B cell (primary cell): ENCODE data around the gene CNKSR3. TPM values are rescaled to one million over a fixed set of nuclear protein-coding genes. Genes with fewer than 3 reads are reported as not detected.

Experiments
- ATAC-seq: fragments of 200-7000 bp; cut with Tn5 transposase; one replicate; pipeline ENCODE4 v1.10.0; 2021; ENCODE audit warnings: low read depth, mild to moderate bottlenecking, moderate number of reproducible peaks, moderate library complexity
- CTCF ChIA-PET: fragments of 350-600 bp; sonication (Branson Sonifier 250); formaldehyde crosslinking; loops from one replicate; lab custom pipeline; 2021; ENCODE audit warnings: antibody characterized with exemption, inconsistent platforms; lab: Charles Lee
- POLR2A ChIA-PET: fragments of 350-600 bp; sonication (Branson Sonifier 250); formaldehyde crosslinking; loops from one replicate; lab custom pipeline; 2021; ENCODE audit warnings: antibody characterized with exemption; lab: Charles Lee
- DNase-seq: peaks from one replicate; pipeline ENCODE4 v3.0.0; 2013
- H2AFZ ChIP-seq: 2 replicates; pipeline ENCODE4 v1.6.1; 2012; ENCODE audit warnings: mild to moderate bottlenecking, low read depth, low read length; ENCODE audit not compliant: insufficient read depth, poor library complexity, severe bottlenecking
- H3K27ac ChIP-seq, 2 donors: 1 replicate in 1 of 2; 2 replicates in 1 of 2; pipeline ENCODE4 v1.5.1; 2012 to 2013; ENCODE audit warnings: low read length in 2 of 2, mild to moderate bottlenecking in 2 of 2, moderate library complexity in 1 of 2
- H3K27me3 ChIP-seq, 4 experiments: fragments of 200-600 bp in 1 of 4; sonication (generic) in 1 of 4; replicated peaks in 1 of 4; 1 replicate in 2 of 4; 2 replicates in 2 of 4; pipeline versions ENCODE4 v1.6.1 to v1.7.0; 2013 to 2016; ENCODE audit warnings: low read length in 3 of 4, mild to moderate bottlenecking in 2 of 4, mixed read lengths in 1 of 4, moderate library complexity in 1 of 4; ENCODE audit not compliant: insufficient read depth in 4 of 4, control insufficient read depth in 3 of 4; ENCODE audit errors: control extremely low read depth in 1 of 4
- H3K36me3 ChIP-seq, 2 experiments: replicated peaks in 1 of 2; 1 replicate in 1 of 2; 2 replicates in 1 of 2; pipeline versions ENCODE4 v1.6.1 to v1.7.1; 2013; ENCODE audit warnings: low read length in 1 of 2; ENCODE audit not compliant: insufficient read depth in 2 of 2, control insufficient read depth in 1 of 2; ENCODE audit errors: control extremely low read depth in 1 of 2, extremely low read depth in 1 of 2
- H3K4me1 ChIP-seq, 2 donors: fragments of 200-600 bp in 1 of 2; sonication (generic) in 1 of 2; 1 replicate in 1 of 2; 2 replicates in 1 of 2; pipeline versions ENCODE4 v1.5.1 to v1.6.1; 2013 to 2017; ENCODE audit warnings: low read length in 2 of 2; ENCODE audit not compliant: control insufficient read depth in 2 of 2, insufficient read depth in 2 of 2
- H3K4me2 ChIP-seq: replicated peaks from 2 replicates; pipeline ENCODE3; 2012; ENCODE audit warnings: mild to moderate bottlenecking, low read depth, low read length; ENCODE audit not compliant: poor library complexity, severe bottlenecking
- H3K4me3 ChIP-seq, 5 experiments: fragments of 200-600 bp in 1 of 5; sonication (generic) in 1 of 5; 1 replicate in 3 of 5; 2 replicates in 2 of 5; pipeline versions ENCODE4 v1.5.1 to v1.7.0; 2011 to 2016; ENCODE audit warnings: low read length in 4 of 5, mild to moderate bottlenecking in 4 of 5, low read depth in 2 of 5, control low read depth in 1 of 5, moderate library complexity in 1 of 5; ENCODE audit not compliant: insufficient read depth in 1 of 5; ENCODE audit errors: control extremely low read depth in 1 of 5, extremely low read depth in 1 of 5
- H3K79me2 ChIP-seq: fragments of 200-600 bp; sonication (generic); one replicate; pipeline ENCODE4 v1.6.0; 2016; ENCODE audit warnings: low read length; ENCODE audit not compliant: control insufficient read depth, insufficient read depth
- H3K9ac ChIP-seq: fragments of 200-600 bp; sonication (generic); 2 replicates; pipeline ENCODE4 v1.6.1; 2017; ENCODE audit warnings: mild to moderate bottlenecking, low read length, moderate library complexity
- H3K9me3 ChIP-seq, 3 donors: one replicate each; pipeline versions ENCODE4 v1.6.1 to v1.7.1; 2013; ENCODE audit warnings: low read length in 2 of 3; ENCODE audit not compliant: control insufficient read depth in 2 of 3, insufficient read depth in 1 of 3; ENCODE audit errors: control extremely low read depth in 1 of 3
- H4K20me1 ChIP-seq: 2 replicates; pipeline ENCODE4 v1.6.0; 2012; ENCODE audit warnings: mild to moderate bottlenecking, low read length; ENCODE audit not compliant: insufficient read depth, control insufficient read depth, poor library complexity, severe bottlenecking
- H3K27ac Mint-ChIP-seq: one replicate; pipeline ENCODE4 v1.8.0; 2021; ENCODE audit warnings: mixed read lengths
- H3K27me3 Mint-ChIP-seq: one replicate; pipeline ENCODE4 v1.8.0; 2021; ENCODE audit warnings: mixed read lengths
- H3K4me1 Mint-ChIP-seq: one replicate; pipeline ENCODE4 v1.8.0; 2021; ENCODE audit warnings: mixed read lengths
- H3K4me3 Mint-ChIP-seq: one replicate; pipeline ENCODE4 v1.8.0; 2021; ENCODE audit warnings: mixed read lengths
- H3K9me3 Mint-ChIP-seq: one replicate; pipeline ENCODE4 v1.8.0; 2022; ENCODE audit warnings: mixed read lengths; ENCODE audit not compliant: insufficient read depth
- EZH2 ChIP-seq: IDR thresholded peaks from 2 replicates; pipeline ENCODE4 v1.6.1; 2012; ENCODE audit warnings: borderline replicate concordance, low read depth, mild to moderate bottlenecking, moderate library complexity, low read length; ENCODE audit not compliant: insufficient read depth, poor library complexity, severe bottlenecking
- WGBS: methylation state at CpG from one replicate; pipeline ENCODE4 v1.1.5; 2013; ENCODE audit warnings: missing lambda C conversion rate; ENCODE audit not compliant: insufficient coverage; 5-methylcytosine and 5-hydroxymethylcytosine counted together
- intact Hi-C: fragments of 100-400 bp; cut with micrococcal nuclease; formaldehyde crosslinking; loops from one replicate; pipeline ENCODE4 v1.10.0; 2022
- polyA plus RNA-seq: library from polyadenylated mRNA; depleted of rRNA; stranded (reverse); fragments of >200 nt; gene quantifications from 2 replicates; pipeline ENCODE4 v1.2.3, GENCODE V29; 2012
- total RNA-seq, 2 donors: library from RNA; stranded (reverse); fragments of 120-200 nt in 1 of 2; gene quantifications; 1 replicate in 1 of 2; 2 replicates in 1 of 2; pipeline versions ENCODE4 v1.2.3 to v1.2.4, GENCODE V29; 2013 to 2022
- TF ChIP-seq, protein P1 (sequence below): fragments of 200-600 bp; IDR thresholded peaks from one replicate; pipeline ENCODE4 v1.8.0; 2022; ENCODE audit warnings: antibody characterized with exemption, mild to moderate bottlenecking

Gene CNKSR3
- total and polyA plus RNA-seq, 2 donors (not counting 1 experiment from before 2014, with no cell fraction given), result not detected

DNA sequence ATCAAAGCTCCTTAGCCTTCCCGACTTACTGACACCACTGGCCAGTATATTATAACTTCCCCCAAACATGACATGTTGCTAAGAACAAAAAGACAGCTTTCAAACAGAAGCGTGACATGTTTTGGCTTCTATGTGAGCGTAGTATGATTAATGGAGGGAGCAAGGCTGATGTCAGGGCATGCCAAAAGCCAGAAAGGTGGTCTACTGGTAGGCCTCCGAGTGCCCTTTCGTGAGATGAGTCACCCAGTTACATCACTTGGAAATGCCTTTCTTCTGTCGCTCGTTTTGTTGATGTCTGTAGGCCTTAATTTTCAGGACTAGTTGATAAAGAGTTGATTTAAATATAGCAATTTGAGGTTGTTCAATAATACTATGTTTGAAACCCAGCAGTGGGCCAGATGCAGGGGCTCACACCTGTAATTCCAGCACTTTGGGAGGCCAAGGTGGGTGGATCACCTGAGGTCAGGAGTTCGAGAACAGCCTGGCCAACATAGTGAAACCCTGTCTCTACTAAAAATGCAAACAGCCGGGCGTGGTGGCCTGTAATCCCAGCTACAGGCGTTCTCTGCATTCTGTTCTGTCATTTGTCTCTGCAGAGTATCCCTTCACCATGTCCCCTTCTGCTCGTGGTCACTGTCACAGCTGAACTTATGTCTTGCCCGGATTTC, 53.3 kb downstream of the CNKSR3 start:
- no peak overlapping the region for H3K4me3 ChIP-seq
- H3K9me3 ChIP-seq, result no peaks in the 10 kb centered on the region
- H3K79me2 ChIP-seq, result no peaks in the 10 kb centered on the region
- no peaks in the 10 kb centered on the region for H4K20me1 ChIP-seq
- WGBS, result 90% methylated on average over 11 of the region's 13 CpGs
- Mint-ChIP-seq H3K27ac (no peak overlapping the region), H3K4me3 (no peak overlapping the region), H3K9me3 (no peaks in the 10 kb centered on the region), H3K4me1 (no peaks in the 10 kb centered on the region), H3K27me3 (peaks cover 12% of the 10 kb centered on the region)
- H3K4me2 ChIP-seq, result no peak overlapping the region
- no peaks in the 10 kb centered on the region for H3K27me3 ChIP-seq
- no peaks in the 10 kb centered on the region for H3K4me1 ChIP-seq
- no peak overlapping the region for H2AFZ ChIP-seq
- DNase-seq (no peak), ATAC-seq (no peak)
- ChIA-PET POLR2A (no interaction called here), CTCF (interaction anchor here (1.4 kb wide), 1 partner anchor 9 kb away, joined by 6 read pairs; no protein-coding TSS in a partner anchor)
- TF ChIP-seq, protein P1, sequence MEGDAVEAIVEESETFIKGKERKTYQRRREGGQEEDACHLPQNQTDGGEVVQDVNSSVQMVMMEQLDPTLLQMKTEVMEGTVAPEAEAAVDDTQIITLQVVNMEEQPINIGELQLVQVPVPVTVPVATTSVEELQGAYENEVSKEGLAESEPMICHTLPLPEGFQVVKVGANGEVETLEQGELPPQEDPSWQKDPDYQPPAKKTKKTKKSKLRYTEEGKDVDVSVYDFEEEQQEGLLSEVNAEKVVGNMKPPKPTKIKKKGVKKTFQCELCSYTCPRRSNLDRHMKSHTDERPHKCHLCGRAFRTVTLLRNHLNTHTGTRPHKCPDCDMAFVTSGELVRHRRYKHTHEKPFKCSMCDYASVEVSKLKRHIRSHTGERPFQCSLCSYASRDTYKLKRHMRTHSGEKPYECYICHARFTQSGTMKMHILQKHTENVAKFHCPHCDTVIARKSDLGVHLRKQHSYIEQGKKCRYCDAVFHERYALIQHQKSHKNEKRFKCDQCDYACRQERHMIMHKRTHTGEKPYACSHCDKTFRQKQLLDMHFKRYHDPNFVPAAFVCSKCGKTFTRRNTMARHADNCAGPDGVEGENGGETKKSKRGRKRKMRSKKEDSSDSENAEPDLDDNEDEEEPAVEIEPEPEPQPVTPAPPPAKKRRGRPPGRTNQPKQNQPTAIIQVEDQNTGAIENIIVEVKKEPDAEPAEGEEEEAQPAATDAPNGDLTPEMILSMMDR, result no peak
- no peak for TF ChIP-seq EZH2
- intact Hi-C loops, result no loop called here
- H3K36me3 ChIP-seq, result no peaks in the 10 kb centered on the region
- H3K9ac ChIP-seq, result no peak overlapping the region
- no peak overlapping the region for H3K27ac ChIP-seq

- DNase-seq, result no peak
- Histone ChIP-seq H3K27ac (no peak overlapping the region), H3K4me3 (no peak overlapping the region), H3K9me3 (no peaks in the 10 kb centered on the region), H3K9ac (no peak overlapping the region), H3K4me2 (no peak overlapping the region), H4K20me1 (no peaks in the 10 kb centered on the region), H3K27me3 (no peaks in the 10 kb centered on the region), H2AFZ (no peak overlapping the region), H3K4me1 (no peaks in the 10 kb centered on the region), H3K79me2 (no peaks in the 10 kb centered on the region), H3K36me3 (no peaks in the 10 kb centered on the region)
- no CpG with 5 or more reads among the region's 2 CpGs for WGBS
- CTCF ChIA-PET, result no interaction called here
- intact Hi-C loops, result no loop called here
- Mint-ChIP-seq H3K27me3 (peaks cover 6% of the 10 kb centered on the region), H3K4me3 (no peak overlapping the region), H3K27ac (no peak overlapping the region), H3K9me3 (no peaks in the 10 kb centered on the region), H3K4me1 (no peaks in the 10 kb centered on the region)
- ATAC-seq, result no peak
- TF ChIP-seq EZH2, result no peak
- TF ChIP-seq, protein P1, result no peak
- POLR2A ChIA-PET, result no interaction called here
These were observed 57.2 kb downstream of the CNKSR3 start for GRCh38 chr6:154453329-154453728.
